Lower lobe of right lung (tissue), 2 donors: ENCODE results near the gene THBS4. TPM values are rescaled to one million over a fixed set of nuclear protein-coding genes. Genes with fewer than 3 reads are reported as not detected.

Experiments
- ATAC-seq, 2 donors: fragments of 200-7000 bp; cut with Tn5 transposase; one replicate each; pipeline ENCODE4 v1.9.1; 2020 to 2022; ENCODE audit warnings: mild to moderate bottlenecking in 2 of 2, moderate library complexity in 2 of 2
- DNase-seq: peaks from one replicate; pipeline ENCODE4 v3.0.0-alpha.2; 2020
- H3K27ac ChIP-seq: fragments of 200-600 bp; one replicate; pipeline ENCODE4 v1.8.0; 2022
- H3K27me3 ChIP-seq: fragments of 200-600 bp; one replicate; pipeline ENCODE4 v1.8.0; 2022; ENCODE audit warnings: low read depth
- H3K36me3 ChIP-seq: fragments of 200-600 bp; one replicate; pipeline ENCODE4 v1.8.0; 2022; ENCODE audit warnings: mild to moderate bottlenecking
- H3K4me1 ChIP-seq: fragments of 200-600 bp; one replicate; pipeline ENCODE4 v1.8.0; 2022
- H3K4me3 ChIP-seq: fragments of 200-600 bp; one replicate; pipeline ENCODE4 v1.8.0; 2022; ENCODE audit warnings: mild to moderate bottlenecking
- H3K9me3 ChIP-seq: fragments of 200-600 bp; one replicate; pipeline ENCODE4 v1.8.0; 2022
- intact Hi-C: fragments of 100-400 bp; cut with DNase I; formaldehyde crosslinking; loops from one replicate; pipeline ENCODE4 v1.11.0; 2022
- total RNA-seq: library from RNA; stranded (reverse); fragmentation: NEBNext Ultra II Directional; extraction: Animal tissue kit (Norgen Biotek cat#: 25700); gene quantifications from one replicate; pipeline ENCODE4 v1.2.1, GENCODE V29; 2021
- TF ChIP-seq, protein P1 (sequence below): fragments of 200-600 bp; IDR thresholded peaks from one replicate; pipeline ENCODE4 v1.8.0; 2022; ENCODE audit warnings: antibody characterized with exemption, mild to moderate bottlenecking
- donor health status: DM: no; HTN: yes; CAD: no; lungs with severe emphysema.

The THBS4 gene
- total RNA-seq, 1 donor from 2014 or later: 2.9 TPM

DNA sequence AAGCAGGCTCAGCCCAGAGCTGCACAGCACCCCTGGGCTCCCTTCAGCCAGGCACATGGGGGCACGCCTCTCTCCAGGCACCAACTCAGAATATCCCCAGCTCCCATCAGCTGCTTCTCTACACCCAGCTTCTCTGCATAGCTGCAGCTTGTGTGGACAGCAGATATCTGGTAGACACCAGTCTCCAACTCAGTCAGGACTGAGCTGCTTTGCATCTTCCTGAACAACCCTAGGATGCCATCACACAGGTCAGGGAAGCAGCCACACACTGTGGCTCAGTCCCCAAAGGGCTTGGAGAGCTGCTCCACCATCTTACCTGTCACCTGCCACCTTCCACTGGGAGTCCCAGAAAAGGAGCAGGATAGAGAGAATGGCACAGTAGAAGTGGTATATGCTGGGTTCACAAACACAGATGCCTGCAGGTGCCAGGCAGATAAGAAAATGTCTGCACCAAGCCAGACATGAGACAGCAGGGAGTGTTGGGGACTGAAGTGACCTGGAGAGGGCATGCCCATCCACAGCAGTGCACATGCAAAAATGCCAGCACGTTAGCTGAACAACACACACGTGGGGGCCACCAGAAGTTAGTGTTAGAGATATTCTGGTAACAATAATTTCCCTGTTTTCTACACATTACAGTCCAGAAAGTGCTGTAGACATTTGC lies 42.0 kb downstream of the THBS4 start:
- intact Hi-C loops: no loop called here

DNA sequence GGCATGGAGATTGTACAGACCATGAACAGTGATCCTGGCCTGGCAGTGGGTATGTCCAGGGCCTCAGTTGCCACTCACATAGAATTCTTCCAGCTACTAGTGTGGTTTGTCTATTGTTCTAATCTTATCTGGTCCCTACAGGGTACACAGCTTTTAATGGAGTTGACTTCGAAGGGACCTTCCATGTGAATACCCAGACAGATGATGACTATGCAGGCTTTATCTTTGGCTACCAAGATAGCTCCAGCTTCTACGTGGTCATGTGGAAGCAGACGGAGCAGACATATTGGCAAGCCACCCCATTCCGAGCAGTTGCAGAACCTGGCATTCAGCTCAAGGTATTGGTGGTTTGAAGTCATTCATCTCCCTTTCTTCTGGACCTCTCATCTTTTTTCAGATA lies 43.8 kb downstream of the THBS4 start:
- TF ChIP-seq, protein P1, sequence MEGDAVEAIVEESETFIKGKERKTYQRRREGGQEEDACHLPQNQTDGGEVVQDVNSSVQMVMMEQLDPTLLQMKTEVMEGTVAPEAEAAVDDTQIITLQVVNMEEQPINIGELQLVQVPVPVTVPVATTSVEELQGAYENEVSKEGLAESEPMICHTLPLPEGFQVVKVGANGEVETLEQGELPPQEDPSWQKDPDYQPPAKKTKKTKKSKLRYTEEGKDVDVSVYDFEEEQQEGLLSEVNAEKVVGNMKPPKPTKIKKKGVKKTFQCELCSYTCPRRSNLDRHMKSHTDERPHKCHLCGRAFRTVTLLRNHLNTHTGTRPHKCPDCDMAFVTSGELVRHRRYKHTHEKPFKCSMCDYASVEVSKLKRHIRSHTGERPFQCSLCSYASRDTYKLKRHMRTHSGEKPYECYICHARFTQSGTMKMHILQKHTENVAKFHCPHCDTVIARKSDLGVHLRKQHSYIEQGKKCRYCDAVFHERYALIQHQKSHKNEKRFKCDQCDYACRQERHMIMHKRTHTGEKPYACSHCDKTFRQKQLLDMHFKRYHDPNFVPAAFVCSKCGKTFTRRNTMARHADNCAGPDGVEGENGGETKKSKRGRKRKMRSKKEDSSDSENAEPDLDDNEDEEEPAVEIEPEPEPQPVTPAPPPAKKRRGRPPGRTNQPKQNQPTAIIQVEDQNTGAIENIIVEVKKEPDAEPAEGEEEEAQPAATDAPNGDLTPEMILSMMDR: no peak
- Histone ChIP-seq H3K4me1 (peaks cover 11% of the 10 kb centered on the region), H3K9me3 (no peaks in the 10 kb centered on the region), H3K27me3 (no peaks in the 10 kb centered on the region), H3K27ac (no peak overlapping the region), H3K4me3 (no peak overlapping the region), H3K36me3 (no peaks in the 10 kb centered on the region)
- DNase-seq (no peak), ATAC-seq (no peak)
- intact Hi-C loops: no loop called here

More for the DNA sequence above, 42.0 kb downstream of the THBS4 start:
- Histone ChIP-seq H3K4me1 (no peaks in the 10 kb centered on the region), H3K9me3 (no peaks in the 10 kb centered on the region), H3K36me3 (no peaks in the 10 kb centered on the region), H3K27me3 (no peaks in the 10 kb centered on the region), H3K27ac (no peak overlapping the region), H3K4me3 (no peak overlapping the region)
- ATAC-seq (no peak), DNase-seq (no peak)
- TF ChIP-seq, protein P1: no peak

DNA sequence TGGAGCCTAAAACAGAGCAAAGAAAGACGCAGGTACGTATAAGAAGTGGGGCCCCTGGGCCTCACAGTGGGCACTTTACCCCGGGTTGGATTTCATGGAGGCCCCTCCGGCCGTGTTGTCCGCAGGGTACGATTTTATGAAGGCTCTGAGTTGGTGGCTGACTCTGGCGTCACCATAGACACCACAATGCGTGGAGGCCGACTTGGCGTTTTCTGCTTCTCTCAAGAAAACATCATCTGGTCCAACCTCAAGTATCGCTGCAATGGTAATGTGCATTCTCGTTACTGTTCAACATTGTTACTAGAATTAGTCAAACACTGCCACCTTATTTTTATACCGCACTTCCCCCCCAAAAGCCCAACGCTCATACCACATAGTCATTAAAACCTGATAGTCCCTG lies 47.1 kb downstream of the THBS4 start:
- Histone ChIP-seq H3K4me3 (peak overlapping the region; percentile 33), H3K4me1 (peaks cover 11% of the 10 kb centered on the region), H3K36me3 (no peaks in the 10 kb centered on the region), H3K27ac (no peak overlapping the region), H3K27me3 (no peaks in the 10 kb centered on the region), H3K9me3 (no peaks in the 10 kb centered on the region)
- ATAC-seq: no peak
- TF ChIP-seq, protein P1: no peak
- no peak for DNase-seq
- intact Hi-C loops: no loop called here

DNA sequence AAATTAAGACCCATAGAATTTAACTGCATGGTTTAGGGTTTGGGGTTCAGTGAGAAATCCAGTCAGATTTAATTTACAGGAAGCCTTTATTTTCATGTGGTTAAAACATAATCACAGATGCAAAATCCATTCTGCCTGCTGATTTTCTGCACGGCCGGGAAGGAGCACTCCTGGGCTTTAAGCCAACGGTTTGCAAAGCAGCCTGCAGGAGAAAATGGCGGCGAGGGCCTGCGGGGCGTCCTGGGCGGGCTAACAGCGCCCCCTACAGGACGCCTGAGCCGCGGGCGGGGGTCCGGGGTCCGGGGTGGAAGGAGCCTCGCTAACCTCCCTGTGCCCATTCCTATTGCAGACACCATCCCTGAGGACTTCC lies 47.6 kb downstream of the THBS4 start:
- no peaks in the 10 kb centered on the region for H3K27me3 ChIP-seq
- peak overlapping the region; percentile 33 for H3K4me3 ChIP-seq
- intact Hi-C loops: no loop called here

DNA sequence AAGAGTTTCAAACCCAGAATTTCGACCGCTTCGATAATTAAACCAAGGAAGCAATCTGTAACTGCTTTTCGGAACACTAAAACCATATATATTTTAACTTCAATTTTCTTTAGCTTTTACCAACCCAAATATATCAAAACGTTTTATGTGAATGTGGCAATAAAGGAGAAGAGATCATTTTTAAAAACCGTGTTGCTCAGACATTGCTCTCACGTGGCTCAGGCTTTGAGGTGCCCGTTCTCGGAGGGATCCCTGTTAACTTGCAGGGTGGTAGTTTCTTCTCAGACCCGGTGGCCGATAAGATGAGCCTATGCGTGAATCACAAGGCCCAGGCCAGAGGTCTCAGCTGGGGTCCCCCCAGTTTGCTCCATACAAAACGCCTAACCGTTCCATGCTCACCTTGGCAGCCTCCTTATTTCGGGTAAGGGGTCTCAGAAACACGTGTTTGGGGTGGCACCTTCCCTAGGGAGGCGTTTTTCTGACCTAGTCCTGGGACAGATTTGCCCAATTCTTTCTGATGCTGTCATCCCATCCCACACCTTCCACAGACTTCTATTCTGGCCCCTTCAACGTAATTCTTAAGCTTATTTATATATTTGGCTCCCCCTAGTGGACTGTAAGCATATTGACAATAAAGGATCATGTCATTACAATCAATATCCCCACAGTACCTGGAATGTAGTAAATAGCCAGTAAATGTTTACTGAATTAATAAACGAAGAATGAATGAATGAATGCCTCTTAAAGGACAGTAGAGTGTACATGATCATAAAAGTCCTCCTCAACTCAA lies 48.1 kb downstream of the THBS4 start:
- DNase-seq (no peak), ATAC-seq (peak; percentile 89 to 92)
- no peaks in the 10 kb centered on the region for H3K36me3 ChIP-seq
- TF ChIP-seq, protein P1: peak; percentile 75
- H3K27me3 ChIP-seq: no peaks in the 10 kb centered on the region
- peak overlapping the region; percentile 33 for H3K4me3 ChIP-seq
- no peaks in the 10 kb centered on the region for H3K9me3 ChIP-seq
- intact Hi-C loops: no loop called here
- H3K4me1 ChIP-seq: peaks cover 11% of the 10 kb centered on the region
- peak overlapping the region; percentile 32 for H3K27ac ChIP-seq

More for the DNA sequence above, 47.6 kb downstream of the THBS4 start:
- ATAC-seq: peak; percentile 92 to 93
- TF ChIP-seq, protein P1: peak; percentile 84
- Histone ChIP-seq H3K27ac (peak overlapping the region; percentile 32), H3K9me3 (no peaks in the 10 kb centered on the region), H3K36me3 (no peaks in the 10 kb centered on the region), H3K4me1 (peaks cover 11% of the 10 kb centered on the region)
- peak; percentile 76 for DNase-seq
